ENCODE data around the gene SLIT1.

The SLIT1 gene

DNA sequence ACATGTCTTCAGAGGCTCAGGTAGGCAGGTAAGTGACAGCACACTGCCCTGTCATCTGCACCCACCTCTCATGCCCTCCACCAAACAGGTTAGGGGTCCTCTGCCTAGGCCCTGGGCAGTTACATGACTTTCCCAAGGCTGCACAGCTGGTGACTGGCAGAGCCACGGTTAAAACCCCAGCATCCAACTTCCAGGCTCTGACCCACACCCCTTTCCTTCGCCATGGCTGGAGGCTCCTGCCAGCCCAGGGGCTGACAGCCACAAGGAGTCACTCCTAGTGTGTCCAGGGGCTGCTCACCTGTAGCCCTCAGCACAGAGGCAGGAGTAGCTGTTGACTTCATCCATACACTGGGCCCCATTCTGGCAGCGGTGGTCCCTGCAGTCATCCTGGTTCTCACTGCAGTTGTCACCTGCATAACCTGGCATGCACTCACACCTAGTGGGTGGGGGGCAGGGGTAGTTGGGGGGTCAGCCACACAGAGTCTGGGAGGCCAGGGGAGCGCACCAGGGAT is 175.0 kb downstream of the SLIT1 start:
- DNase-seq (ENCODE audit: low spot score in 2 of 2) (no peak), ATAC-seq (ENCODE audit: low read depth) (no peak)
- Mint-ChIP-seq H3K9me3 (peaks cover 11% of the 10 kb centered on the region), H3K4me3 (no peak overlapping the region), H3K27ac (no peak overlapping the region), H3K36me3 (peaks cover 9% of the 10 kb centered on the region), H3K27me3 (peaks cover 1% of the 10 kb centered on the region), H3K4me1 (peaks cover 2% of the 10 kb centered on the region)

DNA sequence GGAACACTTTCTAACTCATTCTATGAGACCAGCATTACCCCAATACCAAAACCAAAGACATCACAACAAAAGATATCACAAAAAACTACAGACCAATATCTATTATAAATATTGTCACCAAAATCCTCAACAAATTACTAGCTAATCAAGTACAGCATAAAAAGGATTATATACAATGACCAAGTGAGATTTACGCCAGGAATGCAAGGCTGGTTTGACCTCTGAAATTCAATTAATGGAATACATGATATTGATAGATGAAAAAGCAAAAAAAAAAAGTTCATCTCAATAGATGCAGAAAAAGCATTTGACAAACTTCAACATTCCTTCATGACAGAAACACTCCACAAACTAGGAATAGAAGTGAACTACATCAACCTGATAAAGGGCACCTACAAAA is 178.3 kb downstream of the SLIT1 start:
- peaks cover 4% of the 10 kb centered on the region for H3K27me3 Mint-ChIP-seq
- no peak for DNase-seq (ENCODE audit: low spot score in 2 of 2)
- peaks cover 13% of the 10 kb centered on the region for H3K9me3 Mint-ChIP-seq
- H3K4me3 Mint-ChIP-seq: no peak overlapping the region
- no peak overlapping the region for H3K27ac Mint-ChIP-seq
- peaks cover 12% of the 10 kb centered on the region for H3K36me3 Mint-ChIP-seq
- no peak for ATAC-seq (ENCODE audit: low read depth)
- H3K4me1 Mint-ChIP-seq: peaks cover 2% of the 10 kb centered on the region

DNA sequence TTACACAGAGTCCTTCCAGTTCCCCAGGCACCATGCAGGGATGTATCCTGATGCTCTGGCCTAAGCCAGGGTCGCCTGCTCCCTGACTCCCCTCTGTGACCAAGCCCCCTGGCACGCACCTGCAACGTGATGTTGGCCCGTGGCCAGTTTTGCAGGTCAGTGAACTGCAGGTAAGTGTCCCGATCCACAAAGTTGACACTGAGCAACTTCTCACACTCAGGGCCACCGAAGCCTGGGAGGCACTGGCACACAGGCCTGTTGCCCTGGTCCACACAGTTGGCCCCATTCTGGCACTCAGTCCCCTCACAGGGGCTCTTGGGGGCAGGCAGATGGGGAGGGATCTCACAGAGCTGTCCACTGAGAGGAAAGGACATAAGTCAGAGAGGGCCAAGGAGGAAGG is 179.4 kb downstream of the SLIT1 start:
- H3K4me1 Mint-ChIP-seq: peaks cover 2% of the 10 kb centered on the region
- DNase-seq (ENCODE audit: low spot score in 2 of 2): no peak
- peaks cover 2% of the 10 kb centered on the region for H3K27me3 Mint-ChIP-seq
- peaks cover 12% of the 10 kb centered on the region for H3K36me3 Mint-ChIP-seq
- ATAC-seq (ENCODE audit: low read depth): no peak
- H3K4me3 Mint-ChIP-seq: no peak overlapping the region
- no peak overlapping the region for H3K27ac Mint-ChIP-seq
- H3K9me3 Mint-ChIP-seq: peaks cover 13% of the 10 kb centered on the region

DNA sequence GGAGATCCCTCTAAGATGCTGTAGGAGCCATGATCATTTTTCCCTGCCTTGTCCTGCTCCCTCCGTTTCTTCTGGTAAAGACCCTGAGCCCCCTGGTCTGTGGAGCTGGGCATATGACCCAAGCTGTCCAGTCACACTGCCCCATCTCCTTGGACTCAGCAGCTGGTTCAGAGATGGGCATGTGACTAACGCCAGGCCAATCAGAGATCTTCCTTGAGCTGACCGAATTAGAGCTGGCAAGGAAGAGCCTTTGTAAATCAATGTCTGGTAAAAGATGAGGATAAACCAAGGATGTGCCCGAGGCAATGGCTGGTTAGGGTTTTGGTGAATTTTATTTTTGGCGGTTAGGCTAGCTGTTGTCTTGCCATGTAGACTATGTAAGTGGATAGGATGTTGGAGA is 180.4 kb downstream of the SLIT1 start:
- Mint-ChIP-seq H3K4me1 (peaks cover 2% of the 10 kb centered on the region), H3K36me3 (peaks cover 12% of the 10 kb centered on the region), H3K27me3 (peaks cover 2% of the 10 kb centered on the region), H3K4me3 (no peak overlapping the region), H3K27ac (no peak overlapping the region), H3K9me3 (peaks cover 13% of the 10 kb centered on the region)
- ATAC-seq (ENCODE audit: low read depth) (no peak), DNase-seq (ENCODE audit: low spot score in 2 of 2) (no peak)

DNA sequence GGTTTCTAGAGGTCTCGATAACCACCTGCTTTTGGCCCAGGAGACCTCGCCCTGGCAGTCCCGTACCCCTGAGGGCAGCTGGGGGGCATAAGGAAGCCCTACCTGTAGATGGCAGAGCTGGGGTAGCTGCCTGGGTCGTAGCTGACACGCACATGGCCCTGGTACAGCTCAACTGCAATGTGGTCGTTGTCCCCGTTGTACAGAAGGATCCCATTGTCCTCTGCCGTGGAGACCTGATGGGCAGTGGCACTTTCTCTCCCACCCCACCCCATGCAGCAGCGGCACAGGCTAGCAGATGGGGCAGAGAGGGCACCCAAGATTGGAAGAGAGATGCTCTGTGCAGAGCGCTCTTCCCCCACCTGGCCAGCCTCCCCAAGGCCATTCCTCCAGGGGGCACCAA is 181.2 kb downstream of the SLIT1 start:
- Mint-ChIP-seq H3K27ac (no peak overlapping the region), H3K27me3 (peaks cover 2% of the 10 kb centered on the region), H3K9me3 (peaks cover 13% of the 10 kb centered on the region), H3K4me1 (no peaks in the 10 kb centered on the region), H3K4me3 (no peak overlapping the region), H3K36me3 (peaks cover 12% of the 10 kb centered on the region)
- ATAC-seq (ENCODE audit: low read depth) (no peak), DNase-seq (ENCODE audit: low spot score in 2 of 2) (no peak)

DNA sequence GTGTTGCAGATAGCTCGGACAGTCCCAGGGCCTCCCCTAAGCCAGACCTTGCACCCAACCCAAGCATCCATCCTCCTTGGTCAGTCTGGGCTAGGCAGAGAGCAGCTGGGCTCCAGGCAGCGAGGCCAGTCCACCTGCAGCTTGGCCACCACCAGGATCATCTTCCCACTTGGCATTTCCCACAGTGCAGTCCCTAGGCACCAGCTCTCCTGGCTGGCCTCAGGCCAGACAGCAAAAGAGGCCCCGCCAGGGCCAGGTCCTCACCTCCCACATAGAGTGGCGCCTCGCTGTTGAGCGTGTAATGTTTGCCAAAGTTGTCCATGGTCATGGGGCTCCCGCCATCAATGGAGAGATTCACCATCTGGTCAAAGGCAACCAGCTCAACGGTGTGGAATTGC is 182.0 kb downstream of the SLIT1 start:
- ATAC-seq (ENCODE audit: low read depth): no peak
- H3K27ac Mint-ChIP-seq: no peak overlapping the region
- H3K36me3 Mint-ChIP-seq: peaks cover 12% of the 10 kb centered on the region
- no peak for DNase-seq (ENCODE audit: low spot score in 2 of 2)
- peaks cover 13% of the 10 kb centered on the region for H3K9me3 Mint-ChIP-seq
- no peaks in the 10 kb centered on the region for H3K4me1 Mint-ChIP-seq
- no peak overlapping the region for H3K4me3 Mint-ChIP-seq
- peaks cover 2% of the 10 kb centered on the region for H3K27me3 Mint-ChIP-seq

DNA sequence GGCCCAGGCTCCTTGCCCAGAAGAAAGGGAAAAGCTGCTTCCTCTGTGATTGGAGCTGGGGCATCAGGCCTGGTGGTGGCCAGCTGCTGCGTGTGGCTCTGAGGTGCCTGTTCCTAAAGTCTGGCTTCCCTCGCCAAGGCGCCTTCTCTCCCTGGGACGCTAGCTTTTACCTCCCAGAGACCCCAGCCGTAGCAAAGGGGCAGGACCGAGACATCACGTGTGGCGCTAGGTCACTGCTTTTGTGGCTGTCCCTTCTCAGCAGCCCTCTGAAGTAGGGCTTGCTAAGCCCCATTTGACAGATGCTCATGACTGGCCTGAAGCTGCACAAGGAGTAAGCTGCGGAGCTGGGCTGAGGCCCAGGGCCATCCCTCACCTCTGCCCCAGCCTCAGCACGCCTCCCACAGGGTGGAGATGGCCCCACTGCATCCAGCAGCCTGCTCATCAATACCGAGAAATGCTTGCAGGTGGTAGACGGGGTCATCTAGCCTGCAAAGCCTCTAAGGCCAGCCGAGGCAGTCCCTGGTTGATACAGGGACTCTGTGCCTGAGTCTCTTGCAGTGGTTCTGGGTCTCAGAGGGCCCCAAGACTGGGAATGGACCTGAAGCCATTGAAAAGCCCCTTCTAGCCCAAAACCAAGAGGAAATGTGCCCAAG is 182.5 kb downstream of the SLIT1 start:
- no peak for DNase-seq (ENCODE audit: low spot score in 2 of 2)
- peaks cover 2% of the 10 kb centered on the region for H3K27me3 Mint-ChIP-seq
- H3K36me3 Mint-ChIP-seq: peaks cover 12% of the 10 kb centered on the region
- H3K9me3 Mint-ChIP-seq: peaks cover 13% of the 10 kb centered on the region
- H3K4me3 Mint-ChIP-seq: no peak overlapping the region
- no peak for ATAC-seq (ENCODE audit: low read depth)
- H3K4me1 Mint-ChIP-seq: no peaks in the 10 kb centered on the region
- no peak overlapping the region for H3K27ac Mint-ChIP-seq

DNA sequence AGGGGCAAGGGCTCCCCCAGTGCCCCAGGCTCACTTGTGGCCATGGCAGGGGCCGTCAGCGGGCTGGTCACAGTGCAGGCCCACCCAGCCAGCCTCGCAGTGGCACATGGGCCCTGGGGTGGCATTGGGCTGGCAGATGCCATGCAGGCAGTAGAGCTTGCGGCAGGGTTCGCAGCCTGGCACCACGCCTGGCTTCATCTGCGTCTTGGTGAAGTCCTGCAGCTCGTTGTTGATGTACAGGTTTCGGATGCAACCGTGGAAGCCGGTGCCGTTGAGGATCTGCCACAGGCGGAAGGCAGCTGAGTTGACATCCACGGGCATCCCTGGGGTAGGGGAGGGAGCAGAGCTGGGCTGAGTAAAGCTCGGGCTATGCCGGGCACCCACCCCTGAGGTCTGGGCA is 183.1 kb downstream of the SLIT1 start:
- Mint-ChIP-seq H3K4me3 (no peak overlapping the region), H3K27me3 (peaks cover 2% of the 10 kb centered on the region), H3K4me1 (no peaks in the 10 kb centered on the region), H3K27ac (no peak overlapping the region), H3K9me3 (peaks cover 11% of the 10 kb centered on the region), H3K36me3 (peaks cover 8% of the 10 kb centered on the region)
- DNase-seq (ENCODE audit: low spot score in 2 of 2): no peak
- no peak for ATAC-seq (ENCODE audit: low read depth)

DNA sequence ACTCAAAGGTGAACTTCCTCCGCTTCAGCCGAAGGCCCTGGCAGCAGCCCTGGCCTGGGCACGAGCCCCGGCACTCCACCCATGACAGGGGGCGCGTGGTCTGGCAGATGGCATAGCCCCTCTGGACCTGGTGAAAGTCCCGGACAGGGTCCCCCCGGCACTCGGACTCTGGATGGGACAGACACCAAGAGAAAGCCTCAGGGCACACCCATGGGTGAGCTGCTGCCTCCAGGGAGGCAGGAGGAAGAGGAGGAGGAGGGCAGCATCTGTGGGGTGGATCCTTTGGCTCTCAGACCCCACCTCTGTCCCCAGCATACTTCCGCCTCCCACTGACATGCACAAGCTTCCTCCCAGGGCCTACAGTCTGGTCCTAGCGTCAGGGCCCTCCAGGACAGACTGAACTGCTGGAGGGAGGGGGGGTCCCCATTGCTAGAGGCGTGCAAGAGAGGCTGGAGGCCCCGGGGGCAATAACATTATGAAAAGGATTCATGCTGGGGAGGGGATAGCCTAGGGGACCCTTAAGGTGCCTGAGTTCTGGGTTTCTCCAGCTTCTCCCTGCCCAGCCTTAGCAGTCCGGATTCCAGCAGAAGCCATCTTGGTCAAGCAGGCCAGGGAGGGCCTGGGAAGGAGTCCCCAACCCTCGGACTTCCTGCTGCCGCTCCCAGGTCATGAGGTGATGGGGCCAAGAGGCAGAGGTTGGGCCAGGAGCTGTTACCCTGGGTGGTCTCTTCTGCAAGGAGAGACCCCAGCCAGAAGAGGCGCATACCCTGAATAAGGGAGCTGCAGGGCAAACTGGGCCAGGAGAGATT is 184.4 kb downstream of the SLIT1 start:
- Mint-ChIP-seq H3K9me3 (peaks cover 3% of the 10 kb centered on the region), H3K36me3 (peaks cover 3% of the 10 kb centered on the region)

DNA sequence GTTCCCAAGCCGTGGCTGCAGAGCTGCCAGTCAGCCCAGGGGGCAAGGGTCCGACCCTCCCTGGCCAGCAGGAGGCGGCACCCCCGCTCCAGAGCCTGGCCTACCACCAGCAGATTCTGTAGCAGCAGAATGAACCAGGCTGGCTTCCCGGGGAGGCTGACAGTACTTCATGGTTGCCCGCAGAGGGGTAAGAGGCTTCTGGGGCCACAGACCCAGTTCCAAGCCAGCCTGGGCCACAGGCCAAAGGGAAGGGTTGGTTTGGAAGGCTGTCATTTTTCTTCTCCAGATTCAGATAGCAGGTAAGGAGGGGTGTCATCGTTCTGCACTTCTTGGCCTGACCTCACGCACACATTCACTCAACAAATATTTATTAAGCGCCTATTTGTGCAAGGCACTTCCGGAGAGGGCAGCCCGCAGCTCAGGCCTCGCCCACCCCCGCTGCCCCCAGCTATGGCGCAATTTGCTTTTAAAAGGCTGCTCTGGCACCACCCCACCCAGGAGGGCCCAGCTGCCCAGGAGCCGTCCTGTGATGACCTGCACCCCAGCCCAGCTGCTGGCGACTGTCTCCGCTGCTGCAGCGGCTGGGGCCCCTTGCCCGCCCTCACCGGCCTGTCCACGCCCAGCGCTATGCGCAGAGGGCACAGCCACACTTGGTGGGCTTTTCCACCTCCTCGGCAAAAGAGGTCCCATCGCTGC is 185.1 kb downstream of the SLIT1 start:
- no peak overlapping the region for H3K4me3 Mint-ChIP-seq
- ATAC-seq (ENCODE audit: low read depth) (no peak), DNase-seq (ENCODE audit: low spot score in 2 of 2) (no peak)
- H3K9me3 Mint-ChIP-seq: peaks cover 2% of the 10 kb centered on the region
- no peaks in the 10 kb centered on the region for H3K4me1 Mint-ChIP-seq
- peaks cover 2% of the 10 kb centered on the region for H3K36me3 Mint-ChIP-seq
- H3K27ac Mint-ChIP-seq: no peak overlapping the region
- H3K27me3 Mint-ChIP-seq: peaks cover 2% of the 10 kb centered on the region

More for the DNA sequence above, 184.4 kb downstream of the SLIT1 start:
- ATAC-seq (ENCODE audit: low read depth): no peak
- Mint-ChIP-seq H3K27me3 (peaks cover 2% of the 10 kb centered on the region), H3K27ac (no peak overlapping the region), H3K4me1 (no peaks in the 10 kb centered on the region), H3K4me3 (no peak overlapping the region)
- DNase-seq (ENCODE audit: low spot score in 2 of 2): no peak

DNA sequence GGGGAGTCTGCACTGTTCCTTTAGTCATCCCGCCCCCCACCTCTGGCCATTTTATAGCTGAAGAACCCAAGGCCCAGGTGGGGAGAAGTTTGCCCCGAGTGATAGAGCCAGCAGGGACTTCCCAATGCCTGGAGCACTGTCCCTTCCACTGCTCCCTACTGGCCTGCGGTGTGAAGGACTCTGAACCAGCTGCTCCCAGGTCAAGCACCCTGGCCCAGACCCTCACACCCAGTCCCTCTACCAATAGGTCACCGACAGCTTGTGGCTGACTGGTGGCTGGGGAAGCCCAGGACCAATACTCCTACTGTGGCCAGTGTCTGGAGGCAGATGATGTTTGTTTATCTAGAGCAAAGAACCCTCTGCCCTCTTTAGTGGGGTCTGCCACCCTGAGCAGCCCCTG is 185.8 kb downstream of the SLIT1 start:
- Mint-ChIP-seq H3K36me3 (no peaks in the 10 kb centered on the region), H3K27me3 (no peaks in the 10 kb centered on the region), H3K27ac (no peak overlapping the region), H3K9me3 (no peaks in the 10 kb centered on the region), H3K4me1 (no peaks in the 10 kb centered on the region), H3K4me3 (no peak overlapping the region)
- no peak for DNase-seq (ENCODE audit: low spot score in 2 of 2)
- no peak for ATAC-seq (ENCODE audit: low read depth)

DNA sequence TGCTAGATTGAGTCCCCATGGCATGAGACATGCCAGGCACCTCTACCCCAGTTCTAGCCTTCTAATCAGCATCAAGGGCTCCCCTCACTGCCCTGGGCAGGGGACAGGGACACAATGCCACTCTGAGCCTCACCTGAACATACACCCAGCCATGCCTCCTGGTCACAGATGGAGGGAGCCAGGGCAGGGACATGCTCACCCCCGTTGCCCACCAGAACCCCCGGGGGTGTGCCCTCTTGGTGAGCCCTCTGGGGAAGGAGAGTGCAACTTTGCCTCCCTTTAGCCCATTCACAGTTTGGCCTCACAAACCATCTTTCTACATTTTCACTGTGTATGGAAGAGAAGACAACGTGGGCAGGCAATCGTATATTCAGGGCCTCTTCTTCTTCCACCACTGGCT is 186.4 kb downstream of the SLIT1 start:
- no peaks in the 10 kb centered on the region for H3K36me3 Mint-ChIP-seq
- DNase-seq (ENCODE audit: low spot score in 2 of 2) (no peak), ATAC-seq (ENCODE audit: low read depth) (no peak)
- H3K4me1 Mint-ChIP-seq: no peaks in the 10 kb centered on the region
- H3K9me3 Mint-ChIP-seq: no peaks in the 10 kb centered on the region
- H3K4me3 Mint-ChIP-seq: no peak overlapping the region
- H3K27ac Mint-ChIP-seq: no peak overlapping the region
- no peaks in the 10 kb centered on the region for H3K27me3 Mint-ChIP-seq

DNA sequence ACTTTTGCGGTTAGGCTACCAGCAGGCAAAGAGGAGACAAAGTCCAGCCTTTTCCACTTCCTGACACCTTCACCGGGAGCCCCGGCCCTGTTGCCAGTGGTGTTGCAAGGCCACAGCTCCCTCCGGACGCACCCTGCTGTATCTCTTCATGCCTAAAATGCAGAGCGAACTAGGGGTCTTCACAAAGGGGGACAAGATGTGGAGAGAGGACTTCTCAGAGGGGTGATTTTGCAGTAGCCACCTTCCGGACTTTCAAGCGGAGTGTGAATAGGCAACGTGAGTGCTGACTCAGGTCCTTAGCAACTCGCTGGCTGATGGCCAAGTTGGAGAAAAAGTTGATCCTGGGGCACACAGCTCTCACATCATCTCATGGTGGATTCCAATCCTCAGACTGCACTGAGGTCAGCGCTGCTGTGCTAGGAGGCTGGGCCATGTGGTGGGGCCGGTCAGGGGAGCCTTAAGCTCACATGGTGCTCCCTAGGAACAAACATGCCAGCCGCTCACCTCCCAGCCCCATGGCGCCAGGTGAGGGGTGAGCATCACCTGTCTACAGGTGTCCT is 187.3 kb downstream of the SLIT1 start:
- no peak overlapping the region for H3K27ac Mint-ChIP-seq
- H3K36me3 Mint-ChIP-seq: no peaks in the 10 kb centered on the region
- H3K4me3 Mint-ChIP-seq: no peak overlapping the region
- H3K4me1 Mint-ChIP-seq: no peaks in the 10 kb centered on the region
- no peaks in the 10 kb centered on the region for H3K9me3 Mint-ChIP-seq
- DNase-seq (ENCODE audit: low spot score in 2 of 2) (no peak), ATAC-seq (ENCODE audit: low read depth) (no peak)
- H3K27me3 Mint-ChIP-seq: no peaks in the 10 kb centered on the region
